HepG2 (cell line): ENCODE measurements around the gene TFDP2. TPM values are rescaled to one million over a fixed set of nuclear protein-coding genes. Genes with fewer than 3 reads are reported as not detected.

Experiments used
- AGO2 ChIP-seq: fragments of 200-400 bp; formaldehyde crosslinking; optimal IDR thresholded peaks from 2 replicates; pipeline ENCODE3; 2017; ENCODE audit warnings: mild to moderate bottlenecking, low read depth, low read length, moderate library complexity
- HIC2 ChIP-seq: sonication (generic); formaldehyde crosslinking; IDR thresholded peaks from 2 replicates; pipeline ENCODE4 v1.9.0; 2022; ENCODE audit warnings: low read depth, missing genetic modification reagents
- KLF15 ChIP-seq: sonication (generic); formaldehyde crosslinking; IDR thresholded peaks from 2 replicates; pipeline ENCODE4 v1.8.1; 2023; ENCODE audit warnings: borderline replicate concordance, mild to moderate bottlenecking, inconsistent platforms, missing genetic modification reagents, mixed read lengths
- MLXIP ChIP-seq: sonication (generic); formaldehyde crosslinking; IDR thresholded peaks from 2 replicates; pipeline ENCODE4 v1.9.0; 2021; ENCODE audit warnings: missing genetic modification reagents, borderline replicate concordance
- MXD1 ChIP-seq: sonication (generic); formaldehyde crosslinking; IDR thresholded peaks from 2 replicates; pipeline ENCODE4 v1.4.0; 2020; ENCODE audit warnings: mild to moderate bottlenecking, missing genetic modification reagents
- NFE2 ChIP-seq: sonication (generic); formaldehyde crosslinking; IDR thresholded peaks from 2 replicates; pipeline ENCODE4 v1.4.0; 2020; ENCODE audit warnings: missing genetic modification reagents
- SMAD1 ChIP-seq: sonication (generic); formaldehyde crosslinking; IDR thresholded peaks from 2 replicates; pipeline ENCODE4 v1.4.0; 2020; ENCODE audit warnings: missing genetic modification reagents, low read depth, mild to moderate bottlenecking, borderline replicate concordance
- SOX6 ChIP-seq, 2 experiments: fragments of 450-650 bp in 1 of 2; sonication (generic) in 1 of 2; formaldehyde crosslinking in 1 of 2; IDR thresholded peaks; 2 replicates each; pipeline versions ENCODE4 v1.4.0 to v1.6.1; 2017 to 2020; ENCODE audit warnings: antibody characterized with exemption in 1 of 2, mild to moderate bottlenecking in 1 of 2, missing genetic modification reagents in 1 of 2
- TCF7L2 ChIP-seq: IDR thresholded peaks from 2 replicates; pipeline ENCODE4 v1.6.1; 2011; ENCODE audit warnings: mild to moderate bottlenecking, low read depth, low read length, moderate library complexity
- ZBTB40 ChIP-seq, 2 experiments: fragments of 450-650 bp in 1 of 2; sonication (generic) in 1 of 2; formaldehyde crosslinking in 1 of 2; IDR thresholded peaks; 2 replicates each; pipeline versions ENCODE4 v1.6.1 to v1.8.0; 2016 to 2022; ENCODE audit warnings: antibody characterized with exemption in 1 of 2, mild to moderate bottlenecking in 1 of 2, missing genetic modification reagents in 1 of 2
- ZNF335 ChIP-seq: sonication (generic); formaldehyde crosslinking; IDR thresholded peaks from 2 replicates; pipeline ENCODE4 v1.4.0; 2020; ENCODE audit warnings: missing genetic modification reagents
- ZNF451 ChIP-seq: sonication (generic); formaldehyde crosslinking; IDR thresholded peaks from 2 replicates; pipeline ENCODE4 v1.5.0; 2020; ENCODE audit warnings: mild to moderate bottlenecking, missing genetic modification reagents
- ZNF549 ChIP-seq: sonication (generic); formaldehyde crosslinking; IDR thresholded peaks from 2 replicates; pipeline ENCODE4 v1.5.0; 2020; ENCODE audit warnings: missing genetic modification reagents
- ZSCAN9 ChIP-seq: IDR thresholded peaks from 2 replicates; pipeline ENCODE4 v1.6.1; 2016; ENCODE audit warnings: borderline replicate concordance
- polyA plus RNA-seq, 8 experiments: library from polyadenylated mRNA; depleted of rRNA in 3 of 8; stranded (reverse) in 7 of 8; unstranded in 1 of 8; fragments of >200 nt; fragmentation: Illumina TruSeq in 4 of 8; extraction: Trizol in 4 of 8; gene quantifications; 2 replicates each; pipeline versions ENCODE4 v1.2.1 to v1.2.3, GENCODE V29; 2011 to 2016; ENCODE audit warnings: low read depth in 4 of 8, missing spikeins in 1 of 8, mixed read lengths in 1 of 8; ENCODE audit not compliant: insufficient read depth in 1 of 8
- total RNA-seq, 5 experiments: library from RNA; depleted of rRNA; stranded (reverse); fragments of >200 nt; fragmentation: Illumina TruSeq; extraction: Trizol; gene quantifications; 2 replicates each; pipeline ENCODE4 v1.2.3, GENCODE V29; 2016; ENCODE audit warnings: low read depth in 1 of 5

Gene TFDP2
- total and polyA plus RNA-seq, 2 of the 13 experiments (the other 11 are each of a cell fraction or from before 2014, with no cell fraction given), result 17.9 to 37.4 TPM

- TF ChIP-seq ZBTB40 (IDR thresholded peaks at IDR 0.05) (no peak), ZBTB40 (CRISPR knock-in tag; IDR thresholded peaks at IDR 0.05) (no peak), NFE2 (CRISPR knock-in tag) (no peak), KLF15 (CRISPR knock-in tag) (no peak), MXD1 (CRISPR knock-in tag) (no peak), ZNF451 (CRISPR knock-in tag) (no peak), SMAD1 (CRISPR knock-in tag) (no peak), ZSCAN9 (CRISPR knock-in tag) (no peak), TCF7L2 (no peak), HIC2 (CRISPR knock-in tag) (no peak), AGO2 (no peak), ZNF335 (CRISPR knock-in tag) (no peak), ZNF549 (no peak), SOX6 (IDR thresholded peaks at IDR 0.05) (no peak), SOX6 (CRISPR knock-in tag; IDR thresholded peaks at IDR 0.05) (peak; percentile 95), MLXIP (CRISPR knock-in tag) (no peak)
These were observed 32.1 kb downstream of the TFDP2 start (continued) for GRCh38 chr3:142117056-142117851.
